IMR-90 (cell line): ENCODE data around the gene IER3. TPM values are rescaled to one million over a fixed set of nuclear protein-coding genes. Genes with fewer than 3 reads are reported as not detected.

Experiments
- BHLHE40 ChIP-seq: fragments of 150-350 bp; IDR thresholded peaks from 2 replicates; pipeline ENCODE4 v1.6.1; 2016; ENCODE audit warnings: mild to moderate bottlenecking, low read depth, low read length
- FOS ChIP-seq: fragments of 150-350 bp; IDR thresholded peaks from 2 replicates; pipeline ENCODE4 v1.6.1; 2016; ENCODE audit warnings: low read depth, low read length
- MAFK ChIP-seq: IDR thresholded peaks from 2 replicates; pipeline ENCODE4 v1.6.1; 2012; ENCODE audit warnings: low read depth, low read length, improper control_type of control experiment
- MAZ ChIP-seq: IDR thresholded peaks from 2 replicates; pipeline ENCODE4 v1.6.1; 2012; ENCODE audit warnings: low read depth, mild to moderate bottlenecking, low read length, improper control_type of control experiment, moderate library complexity, borderline replicate concordance
- MXI1 ChIP-seq: IDR thresholded peaks from 2 replicates; pipeline ENCODE4 v1.6.1; 2012; ENCODE audit warnings: low read depth, mild to moderate bottlenecking, low read length, moderate library complexity, borderline replicate concordance
- NFE2L2 ChIP-seq: fragments of 150-350 bp; IDR thresholded peaks from 2 replicates; pipeline ENCODE4 v1.6.1; 2016; ENCODE audit warnings: low read depth, mild to moderate bottlenecking, low read length
- POLR2A ChIP-seq: IDR thresholded peaks from 2 replicates; pipeline ENCODE4 v1.6.1; 2012; ENCODE audit warnings: mild to moderate bottlenecking, low read depth, low read length
- RAD21 ChIP-seq: IDR thresholded peaks from 2 replicates; pipeline ENCODE4 v1.6.1; 2012; ENCODE audit warnings: low read length, improper control_type of control experiment
- polyA plus RNA-seq, 3 experiments: library from polyadenylated mRNA; depleted of rRNA; stranded (reverse); fragments of >200 nt; gene quantifications; 2 replicates each; pipeline ENCODE4 v1.2.3, GENCODE V29; 2012; ENCODE audit warnings: low replicate concordance in 1 of 3
- total RNA-seq: library from RNA; depleted of rRNA; stranded (reverse); fragments of >200 nt; gene quantifications from 2 replicates; pipeline ENCODE4 v1.2.3, GENCODE V29; 2012

The IER3 gene
- total and polyA plus RNA-seq, 2 of the 4 experiments (the other 2 are of a cell fraction) = 38.4 to 159 TPM

GRCh38 chr6:30720738-30721197, 23.6 kb downstream of the IER3 start (continued):
- no peak for TF ChIP-seq NFE2L2
- no peak for TF ChIP-seq MAFK
- no peak for TF ChIP-seq POLR2A
- TF ChIP-seq FOS = no peak
- no peak for TF ChIP-seq RAD21
- no peak for TF ChIP-seq BHLHE40
- peak; percentile 67; the same call in 1 of the 2 replicates for TF ChIP-seq MXI1
- peak; percentile 41 for TF ChIP-seq MAZ
